Inferior parietal cortex (tissue), 1 donor: ENCODE results near the gene BAG5.
"Not testable (repeated sequence)": the region's sequence is repeated elsewhere in the genome, so short reads cannot be mapped to it uniquely, and the experiment has no call there.

ENCODE experiments used
- DNase-seq: peaks from one replicate; pipeline ENCODE4 v3.0.0-alpha.2; 2016; ENCODE audit errors: extremely low spot score

The BAG5 gene, protein sequence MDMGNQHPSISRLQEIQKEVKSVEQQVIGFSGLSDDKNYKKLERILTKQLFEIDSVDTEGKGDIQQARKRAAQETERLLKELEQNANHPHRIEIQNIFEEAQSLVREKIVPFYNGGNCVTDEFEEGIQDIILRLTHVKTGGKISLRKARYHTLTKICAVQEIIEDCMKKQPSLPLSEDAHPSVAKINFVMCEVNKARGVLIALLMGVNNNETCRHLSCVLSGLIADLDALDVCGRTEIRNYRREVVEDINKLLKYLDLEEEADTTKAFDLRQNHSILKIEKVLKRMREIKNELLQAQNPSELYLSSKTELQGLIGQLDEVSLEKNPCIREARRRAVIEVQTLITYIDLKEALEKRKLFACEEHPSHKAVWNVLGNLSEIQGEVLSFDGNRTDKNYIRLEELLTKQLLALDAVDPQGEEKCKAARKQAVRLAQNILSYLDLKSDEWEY

DNA sequence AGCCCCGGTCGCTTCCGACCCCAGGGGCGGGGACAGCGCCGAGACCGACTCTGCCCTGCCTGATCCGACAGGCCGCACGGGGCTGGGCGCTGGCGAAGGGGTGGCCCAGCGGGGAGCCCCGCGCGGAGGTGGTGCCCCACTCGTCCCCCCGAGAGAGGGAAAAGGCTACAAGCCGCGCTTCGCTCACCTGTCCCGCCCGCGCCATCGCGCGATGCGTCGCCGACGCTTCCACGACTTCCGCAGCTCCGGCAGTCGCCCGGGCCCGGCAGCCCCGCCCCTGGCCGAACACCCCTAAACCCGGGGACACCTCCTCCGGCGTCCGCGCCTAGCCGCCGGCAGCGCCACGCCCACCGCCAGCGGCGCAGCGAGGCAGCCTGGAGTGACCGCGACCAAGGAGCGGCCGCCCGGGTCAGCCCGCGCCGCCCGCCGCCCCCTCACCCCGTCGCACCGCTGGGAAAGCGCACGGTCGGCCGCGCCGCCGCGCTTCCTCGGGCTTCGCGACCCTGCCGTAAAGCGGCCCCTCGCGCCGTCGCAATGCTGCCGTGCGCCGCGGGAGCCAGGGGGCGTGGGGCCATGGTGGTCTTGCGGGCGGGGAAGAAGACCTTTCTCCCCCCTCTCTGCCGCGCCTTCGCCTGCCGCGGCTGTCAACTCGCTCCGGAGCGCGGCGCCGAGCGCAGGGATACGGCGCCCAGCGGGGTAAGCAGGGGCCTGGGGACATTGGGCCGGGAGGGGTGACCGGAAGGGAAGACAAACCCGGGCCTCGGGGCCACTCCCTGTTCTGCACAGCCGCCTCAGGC lies at the start of gene BAG5, which contains the start of gene COA8:
BAG5 (minus strand) TSS at position 229 of the 797 bp plus-strand sequence. CDS start 1,493 bp downstream, outside the sequence.
COA8 (plus strand) TSS at position 532 of the 797 bp plus-strand sequence; CDS start at position 574, 42 bp downstream.
- peak; percentile 71 for DNase-seq

GRCh38 chr14:103611215-103611614 lies 48.8 kb upstream of the BAG5 start:
- no peak for DNase-seq

- not testable (repeated sequence) for DNase-seq
These were observed 46.6 kb upstream of the BAG5 start for GRCh38 chr14:103609081-103609480.

- no peak for DNase-seq
These were observed 45.4 kb upstream of the BAG5 start for GRCh38 chr14:103607822-103608221.

GRCh38 chr14:103606963-103607668 lies 44.7 kb upstream of the BAG5 start:
- peak; percentile 79 for DNase-seq

GRCh38 chr14:103604620-103605019 lies 42.2 kb upstream of the BAG5 start:
- no peak for DNase-seq

GRCh38 chr14:103600503-103600902 lies 38.0 kb upstream of the BAG5 start:
- DNase-seq = no peak

- peak; percentile 49 for DNase-seq
These were observed 35.3 kb upstream of the BAG5 start for GRCh38 chr14:103597623-103598377.

GRCh38 chr14:103594265-103594664 lies 31.8 kb upstream of the BAG5 start:
- DNase-seq = peak; percentile 82

DNA sequence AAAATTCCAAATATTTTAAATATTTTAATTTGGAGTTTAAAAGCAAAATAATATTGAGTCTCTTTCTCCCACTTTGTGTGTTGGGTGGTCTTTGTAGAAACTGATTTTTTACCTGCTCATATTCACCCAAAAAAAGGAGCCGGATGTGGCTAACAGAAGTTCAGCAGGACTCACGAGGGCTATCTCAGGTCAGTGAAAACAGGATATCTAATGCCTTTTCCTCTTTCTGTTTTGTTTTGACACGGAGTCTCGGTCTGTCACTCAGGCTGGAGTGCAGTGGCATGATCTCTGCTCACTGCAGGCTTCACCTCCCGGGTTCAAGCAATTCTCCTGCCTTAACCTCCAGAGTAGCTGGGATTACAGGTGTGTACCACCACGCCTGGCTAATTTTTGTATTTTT lies 31.1 kb upstream of the BAG5 start:
- DNase-seq = no peak

DNA sequence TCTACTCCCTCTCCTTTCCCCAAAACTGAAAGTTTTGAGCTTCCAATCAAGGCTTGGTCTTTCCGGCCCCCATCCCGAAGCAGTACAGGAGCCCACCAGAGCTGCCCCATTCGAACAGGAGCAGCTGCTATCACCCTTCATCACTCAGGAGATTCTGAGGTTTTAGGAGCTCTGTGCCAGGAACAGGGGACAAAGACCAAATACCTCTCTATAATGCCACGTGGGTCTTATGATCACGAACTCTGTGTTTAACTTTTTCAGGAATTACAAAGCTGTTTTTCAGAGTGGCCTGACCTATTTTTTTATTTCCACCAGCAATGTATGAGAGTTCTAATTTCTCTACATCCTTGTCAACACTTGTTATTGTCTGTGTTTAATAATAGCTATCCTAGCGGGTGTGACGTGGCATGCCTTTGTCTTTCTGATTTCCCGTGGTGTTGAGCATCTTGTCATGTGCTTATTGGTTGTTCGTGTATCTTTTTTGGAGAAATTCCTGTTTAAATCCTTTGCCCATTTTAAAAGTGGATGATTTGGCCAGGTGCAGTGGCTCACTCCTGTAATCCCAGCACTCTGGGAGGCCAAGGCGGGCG lies 22.0 kb upstream of the BAG5 start:
- no peak for DNase-seq

- no peak for DNase-seq
These were observed 19.7 kb upstream of the BAG5 start for GRCh38 chr14:103581954-103582703.

DNA sequence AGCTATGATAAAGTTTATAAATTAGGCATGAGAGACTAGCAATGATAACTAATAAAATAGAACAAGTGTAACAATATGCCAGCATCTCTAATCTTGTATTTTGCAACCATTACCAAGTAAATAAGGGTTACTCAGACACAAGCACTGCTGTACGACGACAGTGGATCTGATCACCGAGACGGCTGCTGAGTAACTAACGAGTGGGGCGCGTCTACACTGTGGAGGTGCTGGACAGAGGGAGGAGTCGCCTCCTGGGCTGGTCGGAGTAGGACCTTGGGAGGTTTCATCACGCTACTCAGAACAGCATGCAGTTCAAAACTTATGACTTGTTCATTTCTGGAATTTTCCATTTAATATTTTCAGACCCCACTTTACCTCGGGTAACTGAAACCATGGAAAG lies 18.7 kb upstream of the BAG5 start:
- no peak for DNase-seq

DNA sequence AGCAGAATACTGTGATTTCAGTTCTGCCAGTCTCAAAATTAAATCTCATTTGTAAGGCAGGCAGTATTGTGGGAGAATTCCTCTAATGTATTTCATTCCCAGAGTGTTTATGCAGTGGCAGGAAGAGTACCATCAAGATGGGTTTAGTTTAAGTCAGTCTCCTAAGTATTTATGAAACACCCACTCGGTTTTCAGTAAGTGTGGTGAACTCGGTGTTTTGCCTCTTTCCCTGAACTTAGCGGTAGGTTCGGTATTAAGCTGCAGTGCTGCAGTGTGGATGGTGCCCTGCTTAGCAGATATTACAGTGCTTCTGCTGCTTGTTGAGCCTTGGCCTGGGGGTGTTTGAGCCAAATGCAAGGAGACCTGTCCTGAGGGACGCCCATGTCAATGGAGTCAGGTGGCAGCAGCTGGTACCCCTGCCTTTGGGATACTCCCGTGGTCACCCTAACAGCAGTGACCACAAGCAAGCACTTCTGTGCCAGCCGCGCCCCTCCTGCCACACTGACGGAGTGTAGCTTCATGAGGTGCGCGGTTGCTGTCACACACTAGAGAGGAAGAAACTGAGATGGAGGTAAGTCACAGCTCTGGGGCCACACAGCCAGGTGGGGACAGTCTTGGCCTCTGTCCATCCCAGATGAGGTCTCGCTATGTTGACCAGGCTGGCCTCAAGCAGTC lies 16.1 kb upstream of the BAG5 start:
- DNase-seq = no peak

DNA sequence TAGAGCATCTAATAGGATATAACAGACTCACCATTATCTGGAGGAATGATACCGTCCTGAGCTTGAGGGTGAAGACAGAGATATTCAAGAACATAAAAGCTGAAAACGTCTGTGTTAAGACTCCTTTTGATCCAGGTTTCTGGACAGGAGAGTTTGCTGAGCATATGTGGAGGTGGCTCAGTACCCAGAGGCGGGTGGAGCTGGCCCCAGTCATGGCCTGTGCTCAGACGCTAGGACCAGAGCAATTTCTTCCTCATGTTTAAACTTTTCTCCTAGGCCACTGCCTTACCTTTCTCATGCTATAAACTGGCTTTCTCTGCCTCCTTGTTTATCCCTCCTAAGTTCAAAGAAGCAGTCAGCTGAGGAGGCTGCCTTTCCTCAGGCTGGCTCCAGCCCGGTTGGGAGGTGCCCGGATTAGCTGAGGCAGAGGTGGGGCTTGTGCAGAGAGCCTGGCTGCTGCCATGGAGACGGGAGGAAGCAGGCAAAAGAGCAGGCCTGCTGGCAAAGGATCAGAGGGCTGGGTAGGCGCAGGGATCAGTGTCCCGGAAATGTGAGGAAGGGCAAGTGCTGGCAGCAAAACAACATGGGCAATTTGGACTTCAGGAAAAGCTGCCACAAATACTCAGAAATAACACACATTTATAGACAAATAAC lies 14.0 kb upstream of the BAG5 start:
- no peak for DNase-seq

DNA sequence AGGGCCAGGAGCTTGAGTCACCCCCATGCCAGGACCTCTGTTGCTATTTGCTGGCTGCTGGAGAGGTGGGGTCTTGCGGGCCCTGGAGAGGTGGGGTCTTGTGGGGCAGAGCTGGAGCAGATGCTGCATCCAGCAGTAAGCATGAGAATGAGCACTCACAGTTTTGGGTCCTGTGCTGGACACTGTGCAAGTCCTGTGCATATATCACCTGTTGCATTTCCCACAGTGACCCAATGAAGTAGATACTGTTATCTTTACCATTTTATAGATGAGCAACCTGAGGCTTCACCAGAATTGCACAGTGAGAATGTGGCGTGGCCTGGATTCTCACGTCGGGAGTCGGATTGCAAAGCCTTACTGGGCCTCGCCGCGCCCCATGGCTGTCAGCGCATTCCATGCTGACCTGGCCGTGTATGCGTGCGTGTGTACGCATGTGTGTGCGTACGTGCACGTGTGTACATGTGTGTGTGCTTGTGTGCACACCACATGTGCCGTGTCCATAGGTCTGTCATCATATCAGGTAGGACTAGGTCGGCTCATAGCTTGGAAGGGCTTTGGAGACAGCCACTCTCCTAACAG lies 12.3 kb upstream of the BAG5 start:
- DNase-seq = no peak

GRCh38 chr14:103574104-103574503 lies 11.6 kb upstream of the BAG5 start:
- no peak for DNase-seq

GRCh38 chr14:103569408-103569807 lies 7.0 kb upstream of the BAG5 start:
- DNase-seq = no peak

DNA sequence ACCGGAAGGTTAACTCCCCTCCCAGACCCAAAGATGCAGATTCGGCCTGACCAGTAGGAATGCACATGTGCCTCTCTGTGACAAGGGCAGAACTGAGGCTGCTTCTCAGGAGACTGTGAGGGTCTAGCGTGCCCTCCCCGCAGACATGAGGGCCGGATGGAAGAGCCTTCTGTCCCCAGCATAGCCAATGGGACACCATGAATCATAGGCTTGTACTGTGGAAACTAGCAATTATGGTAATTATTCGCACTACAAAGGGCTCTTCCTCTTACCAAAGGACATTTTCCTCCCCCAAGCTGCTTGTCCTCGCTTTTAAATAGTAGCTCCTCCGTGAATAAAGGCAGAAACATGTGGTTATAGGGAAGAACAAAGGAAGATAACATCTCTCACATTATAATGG lies 6.5 kb upstream of the BAG5 start:
- no peak for DNase-seq
